ENCODE measurements around the gene MYCBPAP.

Gene MYCBPAP

DNA sequence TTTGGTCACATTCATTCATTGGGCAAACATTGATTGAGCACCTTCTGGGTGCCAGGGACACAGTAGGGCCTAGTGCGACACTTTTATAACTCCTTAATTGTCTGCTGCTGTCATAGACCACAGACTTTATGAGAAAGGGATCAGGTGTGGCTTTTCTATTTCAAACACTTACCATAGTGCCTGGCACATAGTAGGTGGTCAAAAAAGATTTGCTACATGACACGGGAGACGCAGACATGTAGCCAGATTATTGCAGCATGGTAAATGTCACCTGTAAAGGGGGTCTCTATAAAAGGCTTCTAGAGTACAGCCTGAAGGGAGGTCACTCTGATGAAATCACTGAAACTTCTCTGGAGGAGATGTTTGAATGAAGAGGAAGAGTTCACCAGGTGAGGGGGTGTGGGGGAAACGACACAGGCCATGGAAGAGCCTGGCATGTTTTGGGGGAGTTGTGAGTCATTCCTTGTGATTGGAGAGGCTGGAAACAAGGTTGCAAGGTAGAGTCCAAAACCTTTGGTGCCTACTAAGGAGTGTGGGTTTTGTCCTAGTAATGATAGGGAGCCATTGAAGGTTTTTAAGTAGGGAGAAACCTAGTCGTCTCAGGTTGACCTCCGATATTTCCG lies 28.0 kb upstream of the MYCBPAP start:
- peak overlapping the region; percentile 3 to 93 for H3K9ac ChIP-seq (ENCODE audit: low read length in 2 of 2)
- H3K4me1 ChIP-seq (ENCODE audit: control insufficient read depth, insufficient read depth, low read length), result peaks cover 30% of the 10 kb centered on the region
- H3K27me3 ChIP-seq (ENCODE audit: control insufficient read depth in 1 of 2, insufficient read depth in 2 of 2, low read length in 2 of 2), result peaks cover 4 to 5% of the 10 kb centered on the region in 2 donors
- H3K9me3 ChIP-seq (ENCODE audit: control insufficient read depth in 2 of 2, low read length in 2 of 2), result no peaks in the 10 kb centered on the region
- H3K36me3 ChIP-seq (ENCODE audit: control insufficient read depth in 2 of 2, insufficient read depth in 2 of 2, low read length in 2 of 2), result peaks cover 19 to 29% of the 10 kb centered on the region in 2 donors
- peak overlapping the region in 1 of 2 donors; percentile 87 for H3K4me3 ChIP-seq (ENCODE audit: low read length in 2 of 2)
- H3K27ac ChIP-seq (ENCODE audit: low read length), result no peak overlapping the region

DNA sequence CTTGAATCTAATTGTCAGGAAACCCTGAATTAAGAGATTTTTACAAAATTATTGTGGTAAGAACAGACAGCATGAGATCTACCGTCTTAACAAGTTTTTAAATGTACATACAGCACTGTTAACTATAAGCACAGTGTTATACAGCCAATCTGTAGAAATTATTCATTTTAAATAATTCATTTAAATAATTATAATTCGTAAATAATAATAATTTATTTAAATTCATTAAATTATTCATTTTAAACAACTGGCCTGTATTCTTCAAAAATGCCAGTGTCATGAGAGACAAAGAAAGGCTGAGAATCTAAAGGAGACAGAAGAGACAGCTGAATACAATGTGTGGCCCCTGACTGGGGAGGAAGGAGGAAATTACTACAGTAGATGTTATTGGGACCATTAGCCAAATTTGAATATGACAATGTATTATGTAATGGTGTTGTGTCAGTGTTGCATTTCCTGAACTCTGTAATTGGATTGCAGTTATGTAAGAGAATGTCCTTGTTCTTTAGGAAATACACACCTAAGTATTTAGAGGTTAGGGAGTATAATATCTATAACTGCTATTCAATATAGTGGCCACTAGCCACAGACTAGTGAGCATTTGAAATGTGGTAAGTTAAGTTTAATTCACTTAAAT lies 27.3 kb upstream of the MYCBPAP start:
- no peak overlapping the region for H3K27ac ChIP-seq (ENCODE audit: low read length)
- H3K4me1 ChIP-seq (ENCODE audit: control insufficient read depth, insufficient read depth, low read length), result peaks cover 30% of the 10 kb centered on the region
- peaks cover 4 to 5% of the 10 kb centered on the region in 2 donors for H3K27me3 ChIP-seq (ENCODE audit: control insufficient read depth in 1 of 2, insufficient read depth in 2 of 2, low read length in 2 of 2)
- no peak overlapping the region for H3K4me3 ChIP-seq (ENCODE audit: low read length in 2 of 2)
- no peaks in the 10 kb centered on the region for H3K9me3 ChIP-seq (ENCODE audit: control insufficient read depth in 2 of 2, low read length in 2 of 2)
- peaks cover 22 to 34% of the 10 kb centered on the region in 2 donors for H3K36me3 ChIP-seq (ENCODE audit: control insufficient read depth in 2 of 2, insufficient read depth in 2 of 2, low read length in 2 of 2)
- no peak overlapping the region for H3K9ac ChIP-seq (ENCODE audit: low read length in 2 of 2)

DNA sequence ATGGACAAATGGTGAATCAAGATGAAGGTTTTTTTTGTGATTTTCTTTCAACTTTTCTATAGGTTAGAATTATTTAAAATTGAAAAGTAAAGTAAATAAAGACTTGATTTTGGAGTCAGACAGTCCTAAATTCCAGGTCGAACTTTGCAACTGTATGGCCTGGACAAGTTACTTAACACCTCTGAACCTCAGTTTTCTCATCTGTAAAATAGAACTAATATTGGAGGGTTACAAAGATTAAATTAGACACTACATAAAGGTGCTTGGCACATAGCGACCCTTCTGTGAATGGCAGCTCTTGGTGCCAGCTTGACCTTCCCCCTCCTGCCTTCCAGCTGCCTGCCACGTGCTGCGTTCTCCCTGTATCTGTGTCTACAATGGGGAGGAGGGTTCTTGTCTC lies 26.6 kb upstream of the MYCBPAP start:
- Histone ChIP-seq H3K4me3 (ENCODE audit: low read length in 2 of 2) (no peak overlapping the region), H3K27ac (ENCODE audit: low read length) (no peak overlapping the region), H3K9ac (ENCODE audit: low read length in 2 of 2) (no peak overlapping the region), H3K4me1 (ENCODE audit: control insufficient read depth, insufficient read depth, low read length) (peaks cover 30% of the 10 kb centered on the region), H3K36me3 (ENCODE audit: control insufficient read depth in 2 of 2, insufficient read depth in 2 of 2, low read length in 2 of 2) (peaks cover 22 to 34% of the 10 kb centered on the region in 2 donors), H3K27me3 (ENCODE audit: control insufficient read depth in 1 of 2, insufficient read depth in 2 of 2, low read length in 2 of 2) (peaks cover 1 to 3% of the 10 kb centered on the region in 2 donors), H3K9me3 (ENCODE audit: control insufficient read depth in 2 of 2, low read length in 2 of 2) (no peaks in the 10 kb centered on the region)

DNA sequence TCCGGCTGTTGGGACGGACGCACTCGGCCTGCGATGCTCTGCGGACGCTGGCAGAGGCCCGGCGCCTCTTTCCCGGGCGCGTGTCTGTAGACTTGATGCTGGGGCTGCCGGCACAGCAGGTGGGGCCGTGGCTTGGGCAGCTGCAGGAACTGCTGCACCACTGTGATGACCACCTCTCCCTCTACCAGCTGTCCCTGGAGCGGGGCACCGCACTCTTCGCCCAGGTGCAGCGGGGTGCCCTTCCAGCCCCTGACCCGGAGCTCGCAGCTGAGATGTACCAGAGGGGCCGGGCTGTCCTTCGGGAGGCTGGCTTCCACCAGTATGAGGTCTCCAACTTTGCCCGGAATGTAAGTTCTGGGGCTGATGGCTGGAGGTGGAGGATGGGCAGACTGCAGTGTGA lies 26.1 kb upstream of the MYCBPAP start:
- no peaks in the 10 kb centered on the region for H3K9me3 ChIP-seq (ENCODE audit: control insufficient read depth in 2 of 2, low read length in 2 of 2)
- H3K4me3 ChIP-seq (ENCODE audit: low read length in 2 of 2), result no peak overlapping the region
- peak overlapping the region in 1 of 2 donors; percentile 44 for H3K9ac ChIP-seq (ENCODE audit: low read length in 2 of 2)
- H3K4me1 ChIP-seq (ENCODE audit: control insufficient read depth, insufficient read depth, low read length), result peaks cover 30% of the 10 kb centered on the region
- H3K27me3 ChIP-seq (ENCODE audit: control insufficient read depth in 1 of 2, insufficient read depth in 2 of 2, low read length in 2 of 2), result no peaks in the 10 kb centered on the region
- peak overlapping the region; percentile 64 for H3K27ac ChIP-seq (ENCODE audit: low read length)
- H3K36me3 ChIP-seq (ENCODE audit: control insufficient read depth in 2 of 2, insufficient read depth in 2 of 2, low read length in 2 of 2), result peaks cover 23 to 36% of the 10 kb centered on the region in 2 donors

DNA sequence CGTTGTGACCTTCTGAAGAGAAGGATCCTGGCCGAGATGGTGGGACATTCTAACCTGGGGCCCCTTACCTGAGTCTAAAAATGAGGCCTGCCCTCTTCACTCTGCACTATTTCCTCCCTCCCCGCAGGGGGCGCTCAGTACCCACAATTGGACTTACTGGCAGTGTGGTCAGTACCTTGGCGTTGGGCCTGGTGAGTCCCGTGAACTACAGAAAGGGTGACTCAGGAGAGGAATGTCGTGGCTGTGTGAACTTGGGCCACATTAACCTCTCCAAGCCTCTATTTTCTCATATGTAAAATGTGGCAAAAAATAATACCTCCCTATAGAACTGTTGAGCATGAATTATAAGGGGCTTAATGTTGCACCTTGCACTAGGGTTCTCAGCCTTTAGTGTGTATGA lies 25.7 kb upstream of the MYCBPAP start:
- H3K4me1 ChIP-seq (ENCODE audit: control insufficient read depth, insufficient read depth, low read length), result peaks cover 30% of the 10 kb centered on the region
- H3K9ac ChIP-seq (ENCODE audit: low read length in 2 of 2), result peak overlapping the region in 1 of 2 donors; percentile 44
- H3K27ac ChIP-seq (ENCODE audit: low read length), result peak overlapping the region; percentile 64
- no peaks in the 10 kb centered on the region for H3K27me3 ChIP-seq (ENCODE audit: control insufficient read depth in 1 of 2, insufficient read depth in 2 of 2, low read length in 2 of 2)
- H3K36me3 ChIP-seq (ENCODE audit: control insufficient read depth in 2 of 2, insufficient read depth in 2 of 2, low read length in 2 of 2), result peaks cover 27 to 36% of the 10 kb centered on the region in 2 donors
- no peaks in the 10 kb centered on the region for H3K9me3 ChIP-seq (ENCODE audit: control insufficient read depth in 2 of 2, low read length in 2 of 2)
- peak overlapping the region in 1 of 2 donors; percentile 28 for H3K4me3 ChIP-seq (ENCODE audit: low read length in 2 of 2)

DNA sequence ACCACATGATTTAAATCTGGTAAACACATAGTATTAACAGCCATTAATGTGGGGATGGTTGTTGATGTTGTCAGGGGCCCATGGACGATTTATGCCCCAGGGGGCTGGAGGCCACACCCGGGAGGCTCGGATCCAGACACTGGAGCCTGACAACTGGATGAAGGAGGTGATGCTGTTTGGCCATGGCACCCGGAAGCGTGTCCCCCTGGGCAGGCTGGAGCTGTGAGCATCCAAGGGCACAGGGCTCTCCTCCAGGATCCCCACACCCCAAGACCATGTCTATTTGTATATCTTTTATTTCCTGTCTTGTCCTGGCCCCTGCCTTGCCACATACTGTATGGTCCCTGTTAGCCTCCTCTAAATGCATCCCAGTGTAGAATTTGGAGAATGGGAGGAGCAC lies 25.0 kb upstream of the MYCBPAP start:
- Histone ChIP-seq H3K4me3 (ENCODE audit: low read length in 2 of 2) (no peak overlapping the region), H3K36me3 (ENCODE audit: control insufficient read depth in 2 of 2, insufficient read depth in 2 of 2, low read length in 2 of 2) (peaks cover 28 to 40% of the 10 kb centered on the region in 2 donors), H3K4me1 (ENCODE audit: control insufficient read depth, insufficient read depth, low read length) (peaks cover 27% of the 10 kb centered on the region), H3K9ac (ENCODE audit: low read length in 2 of 2) (peak overlapping the region in 1 of 2 donors; percentile 44), H3K27ac (ENCODE audit: low read length) (no peak overlapping the region), H3K27me3 (ENCODE audit: control insufficient read depth in 1 of 2, insufficient read depth in 2 of 2, low read length in 2 of 2) (no peaks in the 10 kb centered on the region), H3K9me3 (ENCODE audit: control insufficient read depth in 2 of 2, low read length in 2 of 2) (no peaks in the 10 kb centered on the region)

DNA sequence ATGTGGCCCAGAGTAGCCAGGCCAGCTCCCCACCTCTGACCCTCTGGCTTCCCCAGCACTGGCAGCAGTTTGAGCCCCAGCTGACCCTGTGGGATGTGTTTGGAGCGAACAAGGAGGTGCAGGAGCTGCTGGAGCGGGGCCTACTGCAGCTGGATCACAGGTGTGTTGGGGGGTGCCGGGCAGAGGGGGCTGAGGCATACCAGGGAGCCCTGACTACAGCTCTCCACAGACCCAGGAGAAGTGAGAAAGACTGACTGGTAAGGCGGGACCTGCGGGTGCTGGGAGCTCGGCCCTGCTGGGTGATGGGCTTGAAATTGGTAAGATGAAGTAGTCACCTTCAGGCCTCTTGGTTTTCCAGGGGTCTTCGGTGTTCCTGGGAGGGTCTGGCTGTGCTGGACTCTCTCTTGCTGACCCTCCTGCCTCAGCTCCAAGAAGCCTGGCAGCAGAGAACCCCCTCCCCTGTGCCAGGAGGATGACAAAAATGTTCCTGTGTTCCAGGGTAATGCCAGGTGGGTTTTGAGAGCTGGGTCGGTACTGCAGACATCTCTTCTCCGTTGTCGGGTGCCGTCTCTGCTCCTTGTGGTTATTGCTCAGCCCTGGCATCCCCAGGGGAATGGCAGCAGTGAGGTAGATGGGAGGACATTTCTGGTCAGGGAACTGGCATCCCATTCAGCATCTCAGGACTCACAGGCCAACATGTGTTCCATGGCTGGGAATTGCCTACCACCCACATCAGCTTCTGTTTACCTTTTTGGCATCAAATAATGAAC lies 23.7 kb upstream of the MYCBPAP start:
- no peaks in the 10 kb centered on the region for H3K27me3 ChIP-seq (ENCODE audit: control insufficient read depth in 1 of 2, insufficient read depth in 2 of 2, low read length in 2 of 2)
- no peak overlapping the region for H3K4me3 ChIP-seq (ENCODE audit: low read length in 2 of 2)
- no peak overlapping the region for H3K27ac ChIP-seq (ENCODE audit: low read length)
- H3K9ac ChIP-seq (ENCODE audit: low read length in 2 of 2), result no peak overlapping the region
- H3K36me3 ChIP-seq (ENCODE audit: control insufficient read depth in 2 of 2, insufficient read depth in 2 of 2, low read length in 2 of 2), result peaks cover 28 to 40% of the 10 kb centered on the region in 2 donors
- H3K4me1 ChIP-seq (ENCODE audit: control insufficient read depth, insufficient read depth, low read length), result peaks cover 22% of the 10 kb centered on the region
- no peaks in the 10 kb centered on the region for H3K9me3 ChIP-seq (ENCODE audit: control insufficient read depth in 2 of 2, low read length in 2 of 2)

DNA sequence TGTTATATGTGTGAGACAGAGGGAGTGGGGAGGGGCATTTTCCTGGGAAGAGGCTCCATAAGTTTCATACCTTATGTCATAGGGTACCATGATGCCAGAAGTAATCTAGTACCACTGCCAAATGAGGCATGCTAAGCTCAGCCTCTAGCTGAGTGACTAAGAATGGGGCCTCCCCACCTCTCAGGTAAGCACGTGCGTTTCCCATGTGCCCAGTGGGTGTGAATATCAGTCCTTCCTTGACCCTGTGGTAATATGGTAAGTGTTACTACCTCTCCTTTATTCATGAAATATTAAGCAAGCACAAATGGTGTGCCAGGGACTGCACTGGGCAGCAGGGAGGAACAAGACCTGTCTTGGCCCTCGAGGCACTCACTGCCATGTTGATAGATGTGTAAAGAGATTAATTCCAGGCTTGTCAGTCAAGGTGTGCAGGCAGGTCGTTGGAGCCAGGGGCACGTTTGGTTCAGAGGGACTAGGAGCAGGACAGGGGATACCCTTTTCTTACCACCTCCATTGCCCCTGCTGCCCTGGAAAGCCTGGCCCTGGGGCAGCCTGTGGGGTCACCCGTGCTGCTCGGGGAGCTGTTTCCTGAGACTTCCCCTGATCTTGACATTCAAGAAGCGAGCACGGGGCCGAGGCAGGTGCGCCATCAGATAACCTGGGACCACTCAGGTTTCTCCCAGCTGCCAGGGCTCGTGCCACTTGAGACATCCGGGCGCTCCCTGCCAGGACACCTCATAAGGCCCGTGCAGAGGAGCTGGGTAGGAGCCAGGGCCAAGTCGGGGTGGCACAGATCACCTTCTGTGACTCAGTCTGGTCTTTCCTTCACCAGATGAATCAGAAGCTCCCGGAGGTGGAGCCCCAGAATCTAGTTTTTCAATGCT lies 20.8 kb upstream of the MYCBPAP start:
- Histone ChIP-seq H3K27me3 (ENCODE audit: control insufficient read depth in 1 of 2, insufficient read depth in 2 of 2, low read length in 2 of 2) (no peaks in the 10 kb centered on the region), H3K9me3 (ENCODE audit: control insufficient read depth in 2 of 2, low read length in 2 of 2) (no peaks in the 10 kb centered on the region), H3K4me3 (ENCODE audit: low read length in 2 of 2) (no peak overlapping the region), H3K36me3 (ENCODE audit: control insufficient read depth in 2 of 2, insufficient read depth in 2 of 2, low read length in 2 of 2) (peaks cover 28 to 30% of the 10 kb centered on the region in 2 donors), H3K27ac (ENCODE audit: low read length) (no peak overlapping the region), H3K9ac (ENCODE audit: low read length in 2 of 2) (no peak overlapping the region), H3K4me1 (ENCODE audit: control insufficient read depth, insufficient read depth, low read length) (peaks cover 11% of the 10 kb centered on the region)

DNA sequence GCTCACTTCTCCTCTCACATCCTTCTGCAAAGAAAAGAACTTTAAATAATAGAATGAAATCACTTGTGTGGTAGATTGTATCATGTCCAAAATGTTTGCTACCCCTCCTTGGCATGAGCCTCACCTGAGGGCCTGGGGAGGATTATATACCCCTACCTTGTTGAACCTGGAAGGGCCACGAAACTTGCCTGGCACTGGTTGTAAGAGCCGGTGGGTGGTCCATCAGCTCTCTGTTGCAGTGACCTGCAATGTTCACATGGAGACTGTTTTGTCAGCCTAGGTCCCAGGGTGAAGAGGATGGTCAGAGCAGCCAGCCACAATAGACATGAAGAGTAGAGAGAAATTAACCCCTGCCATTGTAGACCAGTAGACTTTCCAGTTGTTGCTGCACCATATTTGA lies 19.4 kb upstream of the MYCBPAP start:
- H3K9ac ChIP-seq (ENCODE audit: low read length in 2 of 2), result no peak overlapping the region
- no peaks in the 10 kb centered on the region for H3K9me3 ChIP-seq (ENCODE audit: control insufficient read depth in 2 of 2, low read length in 2 of 2)
- H3K4me3 ChIP-seq (ENCODE audit: low read length in 2 of 2), result no peak overlapping the region
- peaks cover 22 to 23% of the 10 kb centered on the region in 2 donors for H3K36me3 ChIP-seq (ENCODE audit: control insufficient read depth in 2 of 2, insufficient read depth in 2 of 2, low read length in 2 of 2)
- no peaks in the 10 kb centered on the region for H3K4me1 ChIP-seq (ENCODE audit: control insufficient read depth, insufficient read depth, low read length)
- H3K27me3 ChIP-seq (ENCODE audit: control insufficient read depth in 1 of 2, insufficient read depth in 2 of 2, low read length in 2 of 2), result no peaks in the 10 kb centered on the region
- no peak overlapping the region for H3K27ac ChIP-seq (ENCODE audit: low read length)

DNA sequence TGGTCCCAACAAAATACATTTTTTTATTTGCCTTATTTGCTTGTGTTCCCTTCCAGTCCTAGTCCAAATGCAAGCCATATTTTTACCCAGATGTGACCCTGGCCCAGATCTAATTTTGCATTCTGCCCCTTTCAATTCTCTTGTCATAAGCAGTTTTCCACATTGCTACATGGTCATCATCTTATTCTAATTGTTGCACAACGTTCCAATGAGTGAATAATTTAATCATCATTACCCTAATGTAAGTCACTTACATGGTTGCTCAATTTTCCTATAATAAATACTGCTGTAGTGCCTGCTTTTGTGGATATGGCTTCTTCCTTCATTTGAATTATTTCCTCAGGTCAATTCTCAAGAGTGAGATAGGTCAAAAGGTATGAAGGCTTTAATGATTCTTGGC lies 16.7 kb upstream of the MYCBPAP start:
- Histone ChIP-seq H3K4me1 (ENCODE audit: control insufficient read depth, insufficient read depth, low read length) (no peaks in the 10 kb centered on the region), H3K27me3 (ENCODE audit: control insufficient read depth in 1 of 2, insufficient read depth in 2 of 2, low read length in 2 of 2) (no peaks in the 10 kb centered on the region), H3K9me3 (ENCODE audit: control insufficient read depth in 2 of 2, low read length in 2 of 2) (no peaks in the 10 kb centered on the region), H3K4me3 (ENCODE audit: low read length in 2 of 2) (no peak overlapping the region), H3K27ac (ENCODE audit: low read length) (no peak overlapping the region), H3K9ac (ENCODE audit: low read length in 2 of 2) (no peak overlapping the region), H3K36me3 (ENCODE audit: control insufficient read depth in 2 of 2, insufficient read depth in 2 of 2, low read length in 2 of 2) (peaks cover 5% of the 10 kb centered on the region in 2 donors)

Data from stomach smooth muscle (tissue), 2 donors.